ENCODE measurements around the gene WNK1. TPM values are rescaled to one million over a fixed set of nuclear protein-coding genes. Genes with fewer than 3 reads are reported as not detected.

WNK1 gene
- total and polyA plus RNA-seq, 2 of the 8 experiments (the other 6 are each of a cell fraction or from before 2014, with no cell fraction given): 88.2 to 157 TPM

DNA sequence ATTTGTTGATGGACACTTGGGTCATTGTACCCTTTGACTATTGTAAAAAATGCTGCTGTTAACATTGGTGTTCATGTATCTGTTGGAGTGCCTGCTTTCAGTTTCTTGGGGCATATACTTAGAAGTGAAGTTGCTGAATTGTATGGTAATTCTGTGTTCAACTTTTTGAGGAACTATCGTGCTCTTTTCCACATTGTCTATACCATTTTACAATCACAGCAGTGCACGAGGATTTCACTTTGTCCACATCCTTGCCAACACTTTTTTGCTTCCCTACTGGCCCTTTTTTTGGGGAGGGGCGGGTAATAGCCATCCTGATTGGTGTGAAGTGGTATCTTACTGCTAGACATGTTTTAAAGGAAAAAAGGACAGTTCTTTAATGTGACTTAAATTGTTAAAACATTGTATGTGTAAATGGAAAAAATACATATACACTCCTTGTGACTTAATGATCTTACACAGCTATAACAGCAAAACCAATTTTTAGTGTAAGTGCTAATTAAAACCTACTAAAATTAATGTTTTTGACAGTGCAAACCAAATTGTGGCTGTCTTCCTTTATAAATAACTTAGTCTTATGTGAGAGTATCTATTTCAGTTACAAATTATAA lies 52.7 kb downstream of the WNK1 start (continued):
- TF ChIP-seq, protein P1, sequence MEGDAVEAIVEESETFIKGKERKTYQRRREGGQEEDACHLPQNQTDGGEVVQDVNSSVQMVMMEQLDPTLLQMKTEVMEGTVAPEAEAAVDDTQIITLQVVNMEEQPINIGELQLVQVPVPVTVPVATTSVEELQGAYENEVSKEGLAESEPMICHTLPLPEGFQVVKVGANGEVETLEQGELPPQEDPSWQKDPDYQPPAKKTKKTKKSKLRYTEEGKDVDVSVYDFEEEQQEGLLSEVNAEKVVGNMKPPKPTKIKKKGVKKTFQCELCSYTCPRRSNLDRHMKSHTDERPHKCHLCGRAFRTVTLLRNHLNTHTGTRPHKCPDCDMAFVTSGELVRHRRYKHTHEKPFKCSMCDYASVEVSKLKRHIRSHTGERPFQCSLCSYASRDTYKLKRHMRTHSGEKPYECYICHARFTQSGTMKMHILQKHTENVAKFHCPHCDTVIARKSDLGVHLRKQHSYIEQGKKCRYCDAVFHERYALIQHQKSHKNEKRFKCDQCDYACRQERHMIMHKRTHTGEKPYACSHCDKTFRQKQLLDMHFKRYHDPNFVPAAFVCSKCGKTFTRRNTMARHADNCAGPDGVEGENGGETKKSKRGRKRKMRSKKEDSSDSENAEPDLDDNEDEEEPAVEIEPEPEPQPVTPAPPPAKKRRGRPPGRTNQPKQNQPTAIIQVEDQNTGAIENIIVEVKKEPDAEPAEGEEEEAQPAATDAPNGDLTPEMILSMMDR (IDR thresholded peaks at IDR 0.05; ENCODE audit: control extremely low read depth in 1 of 3, insufficient read depth in 1 of 3, low read depth in 1 of 3, low read length in 3 of 3): no peak
- no peak for TF ChIP-seq POU5F1 (IDR thresholded peaks at IDR 0.05; ENCODE audit: low read depth, low read length)
- no peak for TF ChIP-seq GTF2F1 (IDR thresholded peaks at IDR 0.05; ENCODE audit: borderline replicate concordance, low read depth, low read length)
- no peak for TF ChIP-seq CHD2 (IDR thresholded peaks at IDR 0.05; ENCODE audit: low read length)
- TF ChIP-seq PHF8 (conservative IDR thresholded peaks at IDR 0.05; ENCODE audit: low read depth, low read length): no peak
- no peak for TF ChIP-seq GABPA (IDR thresholded peaks at IDR 0.05; ENCODE audit: borderline replicate concordance, insufficient read depth, low read length)
- TF ChIP-seq KDM4A (IDR thresholded peaks at IDR 0.05; ENCODE audit: low read depth, low read length, severe bottlenecking): no peak
- no peak for TF ChIP-seq BCL11A (IDR thresholded peaks at IDR 0.05; ENCODE audit: low read depth in 2 of 2, low read length in 2 of 2)
- TF ChIP-seq EP300 (IDR thresholded peaks at IDR 0.05; ENCODE audit: borderline replicate concordance in 1 of 2, low read depth in 2 of 2, low read length in 2 of 2): no peak
- no peak for TF ChIP-seq ASH2L (IDR thresholded peaks at IDR 0.05; ENCODE audit: low read length)

Measured in H1 (cell line).